ENCODE data around the gene MTF1.

The MTF1 gene

DNA sequence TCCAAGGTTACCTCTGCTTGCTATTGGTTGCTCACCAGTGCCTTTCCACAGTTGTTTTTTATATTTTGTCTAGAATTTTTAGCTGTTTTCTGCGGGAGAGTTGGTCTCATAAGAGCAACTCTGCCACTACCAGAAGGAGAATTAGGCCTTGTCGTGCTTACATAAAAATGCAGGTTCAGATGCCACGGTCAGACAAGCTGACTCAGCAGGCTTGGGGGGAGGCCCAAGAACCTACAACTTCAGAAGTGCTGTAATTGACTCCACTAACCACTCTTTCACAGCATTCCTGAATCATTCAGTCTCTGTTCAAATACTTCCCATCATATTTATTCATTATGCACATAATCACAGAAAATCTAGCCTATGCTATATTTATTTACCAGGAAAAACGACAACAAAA is 28.3 kb downstream of the MTF1 start:
- no peaks in the 10 kb centered on the region for H3K4me1 Mint-ChIP-seq
- H3K27me3 Mint-ChIP-seq (ENCODE audit: low read depth): no peaks in the 10 kb centered on the region
- no peak overlapping the region for H3K4me3 Mint-ChIP-seq
- H3K27ac Mint-ChIP-seq: no peak overlapping the region
- H3K9me3 Mint-ChIP-seq: no peaks in the 10 kb centered on the region
- H3K36me3 Mint-ChIP-seq (ENCODE audit: low read depth): peaks cover 48% of the 10 kb centered on the region
- TF ChIP-seq, protein P1, sequence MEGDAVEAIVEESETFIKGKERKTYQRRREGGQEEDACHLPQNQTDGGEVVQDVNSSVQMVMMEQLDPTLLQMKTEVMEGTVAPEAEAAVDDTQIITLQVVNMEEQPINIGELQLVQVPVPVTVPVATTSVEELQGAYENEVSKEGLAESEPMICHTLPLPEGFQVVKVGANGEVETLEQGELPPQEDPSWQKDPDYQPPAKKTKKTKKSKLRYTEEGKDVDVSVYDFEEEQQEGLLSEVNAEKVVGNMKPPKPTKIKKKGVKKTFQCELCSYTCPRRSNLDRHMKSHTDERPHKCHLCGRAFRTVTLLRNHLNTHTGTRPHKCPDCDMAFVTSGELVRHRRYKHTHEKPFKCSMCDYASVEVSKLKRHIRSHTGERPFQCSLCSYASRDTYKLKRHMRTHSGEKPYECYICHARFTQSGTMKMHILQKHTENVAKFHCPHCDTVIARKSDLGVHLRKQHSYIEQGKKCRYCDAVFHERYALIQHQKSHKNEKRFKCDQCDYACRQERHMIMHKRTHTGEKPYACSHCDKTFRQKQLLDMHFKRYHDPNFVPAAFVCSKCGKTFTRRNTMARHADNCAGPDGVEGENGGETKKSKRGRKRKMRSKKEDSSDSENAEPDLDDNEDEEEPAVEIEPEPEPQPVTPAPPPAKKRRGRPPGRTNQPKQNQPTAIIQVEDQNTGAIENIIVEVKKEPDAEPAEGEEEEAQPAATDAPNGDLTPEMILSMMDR (IDR thresholded peaks at IDR 0.05; ENCODE audit: unreplicated experiment in 3 of 3): no peak

DNA sequence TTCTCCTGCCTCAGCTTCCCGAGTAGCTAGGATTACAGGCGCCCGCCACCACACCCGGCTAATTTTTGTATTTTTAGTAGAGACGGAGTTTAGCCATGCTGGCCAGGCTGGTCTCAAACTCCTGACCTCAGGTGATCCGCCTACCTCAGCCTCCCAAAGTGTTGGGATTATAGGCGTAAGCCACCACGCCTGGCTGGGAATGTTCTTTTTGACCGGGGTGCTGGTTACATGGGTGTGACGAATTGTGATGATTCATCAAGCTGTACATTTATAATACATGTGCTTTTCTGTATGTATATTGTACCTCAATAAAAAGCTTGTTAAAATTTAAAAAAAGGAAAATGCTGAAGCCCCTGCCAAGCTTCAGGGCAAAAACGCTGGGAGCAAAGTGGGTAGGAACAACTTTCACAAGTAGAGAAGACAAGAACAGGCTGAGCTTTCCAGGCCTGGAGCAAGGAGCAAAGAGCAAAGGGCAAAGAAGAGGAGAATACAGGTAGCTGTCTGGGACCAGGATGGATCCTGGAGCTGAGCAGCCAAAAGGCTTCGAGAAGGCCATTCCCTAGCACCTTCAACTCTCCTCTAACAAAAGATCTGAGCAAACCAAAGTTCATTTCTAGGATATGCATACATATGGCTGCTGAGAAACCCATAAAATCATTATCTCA is 30.9 kb downstream of the MTF1 start:
- Mint-ChIP-seq H3K4me3 (no peak overlapping the region), H3K27ac (no peak overlapping the region), H3K9me3 (no peaks in the 10 kb centered on the region), H3K36me3 (ENCODE audit: low read depth) (peaks cover 44% of the 10 kb centered on the region), H3K4me1 (no peaks in the 10 kb centered on the region), H3K27me3 (ENCODE audit: low read depth) (no peaks in the 10 kb centered on the region)
- TF ChIP-seq, protein P1 (IDR thresholded peaks at IDR 0.05; ENCODE audit: unreplicated experiment in 3 of 3): no peak

DNA sequence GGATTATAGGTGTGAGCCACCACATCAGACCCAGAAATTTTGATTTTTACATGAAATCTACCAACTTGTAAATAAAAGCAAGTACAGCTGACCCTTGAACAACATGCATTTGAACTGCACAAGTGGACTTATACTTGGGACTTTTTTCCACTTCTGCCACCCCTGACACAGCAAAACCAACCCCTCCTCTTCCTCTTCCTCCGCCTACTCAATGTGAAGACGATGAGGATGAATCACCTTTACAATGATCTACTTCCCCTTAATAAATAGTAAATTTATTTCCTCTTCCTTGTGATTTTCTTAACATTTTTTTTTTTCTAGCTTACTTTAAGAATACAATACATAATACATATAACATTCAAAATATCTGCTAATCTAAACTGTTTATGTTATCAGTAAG is 33.9 kb downstream of the MTF1 start:
- Mint-ChIP-seq H3K27me3 (ENCODE audit: low read depth) (no peaks in the 10 kb centered on the region), H3K4me3 (no peak overlapping the region), H3K36me3 (ENCODE audit: low read depth) (peaks cover 44% of the 10 kb centered on the region), H3K27ac (no peak overlapping the region), H3K4me1 (no peaks in the 10 kb centered on the region), H3K9me3 (no peaks in the 10 kb centered on the region)
- TF ChIP-seq, protein P1 (IDR thresholded peaks at IDR 0.05; ENCODE audit: unreplicated experiment in 3 of 3): no peak

DNA sequence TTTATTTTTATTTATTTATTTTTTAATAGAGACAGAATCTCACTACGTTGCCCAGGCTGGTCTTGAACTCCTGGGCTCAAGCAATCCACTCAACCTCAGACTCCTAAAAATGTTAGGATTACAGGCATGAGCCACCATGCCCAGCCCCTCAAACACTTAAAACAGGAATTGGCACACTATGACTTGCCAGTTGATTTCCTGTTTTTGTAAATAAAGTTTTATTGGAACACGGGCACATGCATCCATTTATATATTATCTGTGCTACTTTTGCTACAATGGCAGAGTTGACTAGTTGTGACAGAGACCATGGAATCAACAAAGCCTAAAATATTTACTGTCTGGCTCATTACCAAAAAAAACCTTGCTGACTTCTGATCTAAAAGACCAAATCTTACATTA is 35.4 kb downstream of the MTF1 start:
- Mint-ChIP-seq H3K27ac (no peak overlapping the region), H3K4me1 (no peaks in the 10 kb centered on the region), H3K9me3 (no peaks in the 10 kb centered on the region), H3K27me3 (ENCODE audit: low read depth) (no peaks in the 10 kb centered on the region), H3K4me3 (no peak overlapping the region), H3K36me3 (ENCODE audit: low read depth) (peaks cover 43% of the 10 kb centered on the region)
- TF ChIP-seq, protein P1 (IDR thresholded peaks at IDR 0.05; ENCODE audit: unreplicated experiment in 3 of 3): no peak

DNA sequence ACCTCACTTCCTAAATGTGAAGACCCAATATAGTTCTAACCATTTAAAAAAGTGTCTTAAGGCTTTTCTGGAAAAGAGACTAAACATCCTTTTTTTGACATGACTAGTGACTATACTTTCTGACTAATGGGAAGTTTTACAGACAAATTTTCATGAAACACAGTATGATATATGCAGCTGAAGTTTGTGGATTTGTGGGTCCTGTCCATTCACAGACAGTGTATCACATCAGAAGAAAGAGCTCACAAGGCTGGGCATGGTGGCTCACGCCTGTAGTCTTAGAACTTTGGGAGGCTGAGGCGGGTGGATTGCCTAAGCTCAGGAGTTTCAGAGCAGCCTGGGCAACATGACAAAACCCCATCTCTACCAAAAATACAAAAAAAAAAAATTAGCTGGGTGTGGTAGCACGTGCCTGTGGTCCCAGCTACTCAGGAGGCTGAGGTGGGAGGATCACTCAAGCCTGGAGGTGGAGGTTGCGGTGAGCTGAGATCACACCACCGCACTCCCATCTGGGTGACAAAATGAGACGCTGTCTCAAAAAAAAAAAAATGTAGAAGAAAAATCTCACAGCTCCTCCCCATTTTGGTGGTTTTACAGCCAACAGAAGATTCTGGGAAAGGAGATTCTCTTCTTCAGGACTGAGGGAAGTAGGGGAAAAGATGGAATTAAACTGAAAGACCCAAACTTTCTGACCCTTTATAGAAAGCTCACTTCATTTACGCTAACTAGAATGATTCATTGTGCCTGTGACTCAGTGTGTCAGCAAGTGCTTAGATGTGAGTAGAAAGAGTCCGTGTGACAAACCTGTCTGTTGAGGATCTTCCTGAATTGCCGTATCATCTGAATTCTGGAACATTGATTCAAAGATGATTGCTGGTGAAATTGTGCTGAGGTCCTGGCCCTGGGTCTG is 36.2 kb downstream of the MTF1 start:
- Mint-ChIP-seq H3K9me3 (no peaks in the 10 kb centered on the region), H3K27ac (no peak overlapping the region), H3K4me3 (no peak overlapping the region), H3K36me3 (ENCODE audit: low read depth) (peaks cover 43% of the 10 kb centered on the region), H3K4me1 (no peaks in the 10 kb centered on the region), H3K27me3 (ENCODE audit: low read depth) (no peaks in the 10 kb centered on the region)
- TF ChIP-seq, protein P1 (IDR thresholded peaks at IDR 0.05; ENCODE audit: unreplicated experiment in 3 of 3): no peak

All from nephron (organoid).